GM18858 (cell line): Measurements from ENCODE around the gene HNF1B.
"Not testable (repeated sequence)": the region's sequence is repeated elsewhere in the genome, so short reads cannot be mapped to it uniquely, and the experiment has no call there.

Experiments
- ATAC-seq: cut with Tn5 transposase; IDR thresholded peaks from one replicate; pipeline ENCODE4 v1.9.1; 2021; ENCODE audit not compliant: unreplicated experiment

Gene HNF1B

GRCh38 chr17:37708616-37709212 is 36.1 kb downstream of the HNF1B start:
- ATAC-seq: no peak

GRCh38 chr17:37708008-37708615 is 36.7 kb downstream of the HNF1B start:
- ATAC-seq: no peak

GRCh38 chr17:37706446-37706845 is 38.4 kb downstream of the HNF1B start:
- ATAC-seq: no peak

- no peak for ATAC-seq
These were observed 42.3 kb downstream of the HNF1B start for GRCh38 chr17:37702598-37702997.

- ATAC-seq: no peak
These were observed 43.4 kb downstream of the HNF1B start for GRCh38 chr17:37701496-37701898.

GRCh38 chr17:37700881-37701280 is 44.0 kb downstream of the HNF1B start:
- ATAC-seq: no peak

GRCh38 chr17:37699285-37699973 is 45.4 kb downstream of the HNF1B start:
- no peak for ATAC-seq

GRCh38 chr17:37698911-37699255 is 46.0 kb downstream of the HNF1B start:
- ATAC-seq: no peak

GRCh38 chr17:37698132-37698910 is 46.5 kb downstream of the HNF1B start:
- no peak for ATAC-seq

GRCh38 chr17:37697381-37697780 is 47.5 kb downstream of the HNF1B start:
- ATAC-seq: no peak

GRCh38 chr17:37696366-37696765 is 48.5 kb downstream of the HNF1B start:
- ATAC-seq: no peak

GRCh38 chr17:37695726-37696125 is 49.1 kb downstream of the HNF1B start:
- ATAC-seq: no peak

- ATAC-seq: no peak
These were observed 50.1 kb downstream of the HNF1B start for GRCh38 chr17:37694734-37695133.

GRCh38 chr17:37693328-37693727 is 51.5 kb downstream of the HNF1B start:
- no peak for ATAC-seq

- no peak for ATAC-seq
These were observed 53.1 kb downstream of the HNF1B start for GRCh38 chr17:37691807-37692206.

- no peak for ATAC-seq
These were observed 55.5 kb downstream of the HNF1B start for GRCh38 chr17:37689317-37689716.

- ATAC-seq: no peak
These were observed 61.3 kb downstream of the HNF1B start for GRCh38 chr17:37683454-37683984.

- no peak for ATAC-seq
These were observed 62.9 kb downstream of the HNF1B start for GRCh38 chr17:37682007-37682406.

GRCh38 chr17:37679995-37680394 is 64.9 kb downstream of the HNF1B start:
- ATAC-seq: not testable (repeated sequence)

GRCh38 chr17:37678036-37678435 is 66.8 kb downstream of the HNF1B start:
- no peak for ATAC-seq

GRCh38 chr17:37677021-37677420 is 67.8 kb downstream of the HNF1B start:
- ATAC-seq: no peak
